Neural cell (in vitro differentiated cells): ENCODE data around the gene ZNF277. TPM values are rescaled to one million over a fixed set of nuclear protein-coding genes. Genes with fewer than 3 reads are reported as not detected.
"Not testable (repeated sequence)": the region's sequence is repeated elsewhere in the genome, so short reads cannot be mapped to it uniquely, and the experiment has no call there.

Source experiments
- H2AFZ ChIP-seq: fragments of 200-600, 300-800 bp; sonication (generic), shearing (Covaris generic); 2 replicates; pipeline ENCODE4 v1.6.0; 2014; ENCODE audit warnings: low read depth, mild to moderate bottlenecking, antibody characterized with exemption, low read length, moderate library complexity
- H3F3A ChIP-seq: fragments of 200-600 bp; shearing (Covaris generic); 2 replicates; pipeline ENCODE4 v1.6.1; 2016; ENCODE audit warnings: mild to moderate bottlenecking, moderate library complexity, mixed read lengths, antibody characterized with exemption, low read length; ENCODE audit not compliant: insufficient read depth, poor library complexity, severe bottlenecking
- H3K27ac ChIP-seq: fragments of 200-600, 300-800 bp; sonication (generic), shearing (Covaris generic); 2 replicates; pipeline ENCODE4 v1.5.1; 2014; ENCODE audit warnings: mild to moderate bottlenecking, low read length, moderate library complexity
- H3K27me3 ChIP-seq: fragments of 300-800, 200-600 bp; sonication (generic), shearing (Covaris generic); 2 replicates; pipeline ENCODE4 v1.6.0; 2014; ENCODE audit warnings: mild to moderate bottlenecking, low read depth, low read length, moderate library complexity; ENCODE audit not compliant: insufficient read depth
- H3K36me3 ChIP-seq: fragments of 300-800, 200-600 bp; sonication (generic), shearing (Covaris generic); 2 replicates; pipeline ENCODE4 v1.5.1; 2014; ENCODE audit warnings: mild to moderate bottlenecking, antibody characterized with exemption, low read length, moderate library complexity; ENCODE audit not compliant: insufficient read depth
- H3K4me2 ChIP-seq: fragments of 300-800, 200-600 bp; sonication (generic), shearing (Covaris generic); 2 replicates; pipeline ENCODE4 v1.6.0; 2014; ENCODE audit warnings: mild to moderate bottlenecking, low read length
- H3K4me3 ChIP-seq: fragments of 300-800, 200-600 bp; sonication (generic), shearing (Covaris generic); 2 replicates; pipeline ENCODE4 v1.5.1; 2014; ENCODE audit warnings: mild to moderate bottlenecking, low read length, moderate library complexity
- H3K79me2 ChIP-seq: fragments of 200-600 bp; shearing (Covaris generic); replicated peaks from 2 replicates; pipeline ENCODE4 v1.6.0; 2014; ENCODE audit warnings: mild to moderate bottlenecking, low read length, moderate library complexity; ENCODE audit not compliant: insufficient read depth
- H3K9ac ChIP-seq: fragments of 300-800, 200-600 bp; sonication (generic), shearing (Covaris generic); 2 replicates; pipeline ENCODE4 v1.6.1; 2016; ENCODE audit warnings: mild to moderate bottlenecking, low read length, mixed read lengths
- H3K9me2 ChIP-seq: fragments of 200-600 bp; shearing (Covaris generic); 2 replicates; pipeline ENCODE4 v1.6.1; 2016; ENCODE audit warnings: mild to moderate bottlenecking, low read length, mixed read lengths; ENCODE audit not compliant: insufficient read depth
- H3K9me3 ChIP-seq: fragments of 200-600, 300-800 bp; sonication (generic), shearing (Covaris generic); 2 replicates; pipeline ENCODE4 v1.6.1; 2016; ENCODE audit warnings: mild to moderate bottlenecking, mixed run types, low read length, moderate library complexity, mixed read lengths
- H4K20me1 ChIP-seq: fragments of 200-600 bp; shearing (Covaris generic); 2 replicates; pipeline ENCODE4 v1.6.1; 2016; ENCODE audit warnings: mild to moderate bottlenecking, mixed run types; ENCODE audit not compliant: insufficient read depth
- CTCF ChIP-seq: fragments of 450-650 bp; IDR thresholded peaks from 2 replicates; pipeline ENCODE4 v1.5.1; 2014; ENCODE audit warnings: antibody characterized with exemption, mild to moderate bottlenecking, moderate library complexity; ENCODE audit not compliant: poor library complexity, severe bottlenecking
- EP300 ChIP-seq: fragments of 450-650 bp; conservative IDR thresholded peaks from 2 replicates; pipeline ENCODE4 v1.6.1; 2014; ENCODE audit warnings: antibody characterized with exemption, mild to moderate bottlenecking, moderate library complexity; ENCODE audit not compliant: poor library complexity, severe bottlenecking
- EZH2 ChIP-seq: fragments of 200-600, 300-800 bp; shearing (Covaris generic), sonication (generic); IDR thresholded peaks from 2 replicates; pipeline ENCODE4 v1.6.1; 2014; ENCODE audit warnings: antibody characterized with exemption, low read length, borderline replicate concordance, mild to moderate bottlenecking; ENCODE audit not compliant: insufficient read depth, poor library complexity, severe bottlenecking
- POLR2AphosphoS5 ChIP-seq: IDR thresholded peaks from 2 replicates; pipeline ENCODE4 v1.6.1; 2012
- RAD21 ChIP-seq: fragments of 450-650 bp; conservative IDR thresholded peaks from 2 replicates; pipeline ENCODE4 v1.6.1; 2014; ENCODE audit warnings: antibody characterized with exemption, mild to moderate bottlenecking, moderate library complexity
- SMC3 ChIP-seq: fragments of 450-650 bp; conservative IDR thresholded peaks from 2 replicates; pipeline ENCODE4 v1.6.1; 2014; ENCODE audit warnings: antibody characterized with exemption, mild to moderate bottlenecking, moderate library complexity; ENCODE audit not compliant: poor library complexity
- TAF1 ChIP-seq: IDR thresholded peaks from 2 replicates; pipeline ENCODE4 v1.6.1; 2012; ENCODE audit warnings: low read depth
- polyA plus RNA-seq: library from polyadenylated mRNA; depleted of rRNA; stranded (reverse); fragments of >200 nt; gene quantifications from 2 replicates; pipeline ENCODE4 v1.2.3, GENCODE V29; 2014
- TF ChIP-seq, protein P1 (sequence below): IDR thresholded peaks from 2 replicates; pipeline ENCODE4 v1.6.1; 2012; ENCODE audit warnings: borderline replicate concordance

ZNF277 gene
- polyA plus RNA-seq, 1 donor from 2014 or later = 30.0 TPM

GRCh38 chr7:112308974-112309373, 102.5 kb downstream of the ZNF277 start:
- TF ChIP-seq EZH2 = no peak
- TF ChIP-seq POLR2AphosphoS5 = no peak
- no peak for TF ChIP-seq SMC3
- no peak for TF ChIP-seq EP300
- TF ChIP-seq TAF1 = no peak
- no peak for TF ChIP-seq CTCF
- no peak for TF ChIP-seq RAD21
- TF ChIP-seq, protein P1, sequence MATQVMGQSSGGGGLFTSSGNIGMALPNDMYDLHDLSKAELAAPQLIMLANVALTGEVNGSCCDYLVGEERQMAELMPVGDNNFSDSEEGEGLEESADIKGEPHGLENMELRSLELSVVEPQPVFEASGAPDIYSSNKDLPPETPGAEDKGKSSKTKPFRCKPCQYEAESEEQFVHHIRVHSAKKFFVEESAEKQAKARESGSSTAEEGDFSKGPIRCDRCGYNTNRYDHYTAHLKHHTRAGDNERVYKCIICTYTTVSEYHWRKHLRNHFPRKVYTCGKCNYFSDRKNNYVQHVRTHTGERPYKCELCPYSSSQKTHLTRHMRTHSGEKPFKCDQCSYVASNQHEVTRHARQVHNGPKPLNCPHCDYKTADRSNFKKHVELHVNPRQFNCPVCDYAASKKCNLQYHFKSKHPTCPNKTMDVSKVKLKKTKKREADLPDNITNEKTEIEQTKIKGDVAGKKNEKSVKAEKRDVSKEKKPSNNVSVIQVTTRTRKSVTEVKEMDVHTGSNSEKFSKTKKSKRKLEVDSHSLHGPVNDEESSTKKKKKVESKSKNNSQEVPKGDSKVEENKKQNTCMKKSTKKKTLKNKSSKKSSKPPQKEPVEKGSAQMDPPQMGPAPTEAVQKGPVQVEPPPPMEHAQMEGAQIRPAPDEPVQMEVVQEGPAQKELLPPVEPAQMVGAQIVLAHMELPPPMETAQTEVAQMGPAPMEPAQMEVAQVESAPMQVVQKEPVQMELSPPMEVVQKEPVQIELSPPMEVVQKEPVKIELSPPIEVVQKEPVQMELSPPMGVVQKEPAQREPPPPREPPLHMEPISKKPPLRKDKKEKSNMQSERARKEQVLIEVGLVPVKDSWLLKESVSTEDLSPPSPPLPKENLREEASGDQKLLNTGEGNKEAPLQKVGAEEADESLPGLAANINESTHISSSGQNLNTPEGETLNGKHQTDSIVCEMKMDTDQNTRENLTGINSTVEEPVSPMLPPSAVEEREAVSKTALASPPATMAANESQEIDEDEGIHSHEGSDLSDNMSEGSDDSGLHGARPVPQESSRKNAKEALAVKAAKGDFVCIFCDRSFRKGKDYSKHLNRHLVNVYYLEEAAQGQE = no peak
- Histone ChIP-seq H4K20me1 (no peaks in the 10 kb centered on the region), H2AFZ (no peak overlapping the region)

GRCh38 chr7:112316803-112317202, 110.3 kb downstream of the ZNF277 start:
- H3K9me2 ChIP-seq, H3K9ac ChIP-seq, H3F3A ChIP-seq, H4K20me1 ChIP-seq, H3K9me3 ChIP-seq, H3K36me3 ChIP-seq, H3K4me2 ChIP-seq, H3K4me3 ChIP-seq, H3K79me2 ChIP-seq, H3K27ac ChIP-seq, H2AFZ ChIP-seq, H3K27me3 ChIP-seq: not testable (repeated sequence)

More at GRCh38 chr7:112308974-112309373, 102.5 kb downstream of the ZNF277 start:
- no peaks in the 10 kb centered on the region for H3F3A ChIP-seq
- no peaks in the 10 kb centered on the region for H3K79me2 ChIP-seq
- no peak overlapping the region for H3K4me3 ChIP-seq
- H3K9me2 ChIP-seq = no peaks in the 10 kb centered on the region
- H3K36me3 ChIP-seq = no peaks in the 10 kb centered on the region
- H3K27me3 ChIP-seq = no peaks in the 10 kb centered on the region
- no peak overlapping the region for H3K9ac ChIP-seq
- H3K27ac ChIP-seq = no peak overlapping the region
- H3K9me3 ChIP-seq = no peaks in the 10 kb centered on the region
- H3K4me2 ChIP-seq = no peak overlapping the region

DNA sequence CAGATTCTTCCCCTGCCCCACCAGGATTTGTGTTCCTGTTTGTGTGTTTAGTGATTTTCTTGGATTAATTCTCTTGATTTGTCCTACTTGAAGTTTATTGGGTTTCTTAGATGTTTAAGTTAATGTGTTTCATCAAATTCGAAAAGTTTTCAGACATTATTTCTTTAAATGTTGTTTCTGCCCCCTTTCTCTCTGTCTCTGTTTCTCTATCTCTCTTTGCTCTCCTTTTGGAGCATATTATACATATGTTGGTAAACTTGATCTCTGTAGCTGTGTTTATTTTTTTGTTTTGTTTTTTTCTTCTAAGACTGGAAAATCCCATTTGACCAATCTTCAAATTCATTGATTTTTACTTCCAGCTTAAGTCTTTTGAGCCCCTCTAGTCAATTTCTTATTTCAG, 115.6 kb downstream of the ZNF277 start:
- Histone ChIP-seq H3K9ac (no peak overlapping the region), H2AFZ (no peak overlapping the region), H3K27ac (no peak overlapping the region), H3K36me3 (peaks cover 14% of the 10 kb centered on the region), H3K9me3 (no peaks in the 10 kb centered on the region), H3K4me2 (no peak overlapping the region), H4K20me1 (no peaks in the 10 kb centered on the region), H3F3A (no peaks in the 10 kb centered on the region), H3K4me3 (no peak overlapping the region), H3K27me3 (no peaks in the 10 kb centered on the region), H3K79me2 (no peaks in the 10 kb centered on the region), H3K9me2 (no peaks in the 10 kb centered on the region)
- TF ChIP-seq CTCF = no peak
